Central memory CD4-positive, alpha-beta T cell (primary cell): ENCODE data around the gene CAMSAP3.

Experiments used
- DNase-seq: peaks from one replicate; pipeline ENCODE4 v3.0.0; 2022

CAMSAP3 gene

GRCh38 chr19:7578127-7578526 is 17.5 kb upstream of the CAMSAP3 start:
- no peak for DNase-seq

- no peak for DNase-seq
Measured at GRCh38 chr19:7579182-7579581, 16.5 kb upstream of the CAMSAP3 start.

- DNase-seq = no peak
Measured at GRCh38 chr19:7582446-7582845, 13.2 kb upstream of the CAMSAP3 start.

GRCh38 chr19:7589822-7590221 is 5.8 kb upstream of the CAMSAP3 start:
- no peak for DNase-seq

GRCh38 chr19:7590256-7590655 is 5.4 kb upstream of the CAMSAP3 start:
- DNase-seq = no peak

GRCh38 chr19:7596211-7596937 is 711 bp downstream of the CAMSAP3 start:
- DNase-seq = no peak

- no peak for DNase-seq
Measured at GRCh38 chr19:7597689-7598088, 2.0 kb downstream of the CAMSAP3 start.

- no peak for DNase-seq
Measured at GRCh38 chr19:7598180-7598579, 2.5 kb downstream of the CAMSAP3 start.

- no peak for DNase-seq
Measured at GRCh38 chr19:7600721-7601120, 5.1 kb downstream of the CAMSAP3 start.

GRCh38 chr19:7602240-7602934 is 6.7 kb downstream of the CAMSAP3 start:
- no peak for DNase-seq

- no peak for DNase-seq
Measured at GRCh38 chr19:7602935-7603497, 7.4 kb downstream of the CAMSAP3 start.

GRCh38 chr19:7603919-7604318 is 8.3 kb downstream of the CAMSAP3 start:
- DNase-seq = no peak

GRCh38 chr19:7605490-7606222 is 10.0 kb downstream of the CAMSAP3 start:
- DNase-seq = no peak

- DNase-seq = no peak
Measured at GRCh38 chr19:7606289-7606688, 10.6 kb downstream of the CAMSAP3 start.

- DNase-seq = no peak
Measured at GRCh38 chr19:7607212-7607873, 11.7 kb downstream of the CAMSAP3 start.

- no peak for DNase-seq
Measured at GRCh38 chr19:7607874-7608560, 12.4 kb downstream of the CAMSAP3 start.

GRCh38 chr19:7610491-7611240 is 15.0 kb downstream of the CAMSAP3 start:
- no peak for DNase-seq

- no peak for DNase-seq
Measured at GRCh38 chr19:7611541-7612279, 16.0 kb downstream of the CAMSAP3 start.

- DNase-seq = no peak
Measured at GRCh38 chr19:7612282-7613274, 16.9 kb downstream of the CAMSAP3 start.
